GM12891 (cell line): ENCODE measurements around the gene DPP10.

Experiments used
- PAX5 ChIP-seq: IDR thresholded peaks from 2 replicates; pipeline ENCODE4 v1.6.1; 2011; ENCODE audit warnings: low read length, moderate library complexity, mild to moderate bottlenecking; ENCODE audit not compliant: insufficient read depth, severe bottlenecking
- POLR2A ChIP-seq: IDR thresholded peaks from 2 replicates; pipeline ENCODE4 v1.6.1; 2011; ENCODE audit warnings: low read depth, low read length, control low read depth
- POLR2AphosphoS5 ChIP-seq: IDR thresholded peaks from 2 replicates; pipeline ENCODE4 v1.6.1; 2011; ENCODE audit warnings: low read depth, low read length, control low read depth
- POU2F2 ChIP-seq: IDR thresholded peaks from 2 replicates; pipeline ENCODE4 v1.6.1; 2011; ENCODE audit warnings: low read depth, mild to moderate bottlenecking, control low read depth, low read length, moderate library complexity
- SPI1 ChIP-seq: IDR thresholded peaks from 2 replicates; pipeline ENCODE4 v1.6.1; 2011; ENCODE audit warnings: low read depth, low read length, control low read depth
- TAF1 ChIP-seq: IDR thresholded peaks from 2 replicates; pipeline ENCODE4 v1.6.1; 2011; ENCODE audit warnings: low read depth, low read length, control low read depth

DNA sequence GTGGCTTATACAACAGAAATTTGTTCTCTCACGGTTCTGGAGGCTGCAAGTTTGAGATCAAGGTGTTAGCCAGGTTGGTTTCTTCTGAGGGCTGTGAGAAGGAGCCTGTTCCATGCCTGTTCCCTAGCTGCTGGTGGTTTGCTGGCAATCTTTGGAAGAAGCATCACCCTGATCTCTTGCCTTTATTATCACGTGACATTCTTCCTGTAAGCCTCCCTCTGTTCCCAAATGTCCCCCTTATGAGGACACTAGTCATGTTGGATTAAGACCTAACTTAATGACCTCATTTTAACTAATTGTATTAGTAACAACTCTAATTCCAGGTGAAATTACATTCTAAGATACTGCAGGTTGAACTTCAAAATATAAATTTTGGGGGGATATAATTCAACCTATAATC lies 135.2 kb downstream of the DPP10 start:
- TF ChIP-seq POLR2A, result no peak
- no peak for TF ChIP-seq TAF1
- TF ChIP-seq POLR2AphosphoS5, result no peak
- TF ChIP-seq SPI1, result no peak
- no peak for TF ChIP-seq PAX5
- TF ChIP-seq POU2F2, result no peak
